ENCODE data around the gene ATG101. TPM values are rescaled to one million over a fixed set of nuclear protein-coding genes. Genes with fewer than 3 reads are reported as not detected.

Gene ATG101, protein sequence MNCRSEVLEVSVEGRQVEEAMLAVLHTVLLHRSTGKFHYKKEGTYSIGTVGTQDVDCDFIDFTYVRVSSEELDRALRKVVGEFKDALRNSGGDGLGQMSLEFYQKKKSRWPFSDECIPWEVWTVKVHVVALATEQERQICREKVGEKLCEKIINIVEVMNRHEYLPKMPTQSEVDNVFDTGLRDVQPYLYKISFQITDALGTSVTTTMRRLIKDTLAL
- 10 to 100 TPM; 36.7 to 60.2 (median 52.6) TPM for total RNA-seq

DNA sequence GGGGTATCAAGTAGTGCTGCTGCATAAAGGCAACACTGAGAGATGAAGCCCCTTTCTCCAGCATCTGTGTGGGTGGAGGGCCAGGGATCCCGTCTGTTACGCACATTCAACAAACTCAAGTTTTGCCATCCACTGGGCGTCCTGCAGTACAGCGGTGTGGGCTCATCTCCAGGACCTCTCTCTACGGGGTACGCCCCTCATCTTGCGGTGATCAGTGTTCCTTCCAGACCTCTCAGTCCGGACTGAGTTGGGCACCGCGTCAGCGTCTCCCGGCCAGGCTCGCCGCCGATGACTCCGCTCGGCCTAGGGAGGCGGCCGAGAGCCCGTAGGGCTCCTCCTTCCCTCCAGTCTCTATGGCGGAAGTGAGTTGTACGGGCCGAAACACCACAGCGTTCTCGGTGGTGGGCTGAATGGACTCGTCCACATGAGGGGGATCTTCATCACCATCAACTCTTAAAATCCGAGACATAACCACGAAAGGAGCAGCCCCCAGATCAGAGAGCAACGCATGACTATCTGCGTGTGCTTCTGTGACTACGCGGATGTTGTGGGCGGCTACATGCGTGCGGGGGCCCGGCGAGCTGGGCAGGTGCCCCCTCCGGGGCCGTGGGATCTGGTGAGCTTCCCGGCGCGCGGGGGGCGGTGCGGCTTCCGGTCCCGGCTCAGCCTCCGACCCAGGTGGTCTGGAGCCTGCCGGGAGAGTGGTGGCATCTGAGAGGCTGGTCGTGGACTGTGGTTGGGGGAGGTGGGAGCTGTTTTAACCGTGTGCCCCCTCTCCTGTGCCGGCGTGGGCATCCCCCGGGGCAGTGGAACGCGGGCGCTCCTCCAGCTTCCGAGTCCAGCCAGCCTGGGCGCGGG is at the start of gene ATG101:
Gene ATG101, plus strand, starts transcription at position 652 of the 858 bp plus-strand sequence. CDS start 3,673 bp downstream, outside the sequence.
- peak within 1 kb of the TSS; percentile 76 to 95 for H3K4me3 ChIP-seq
- 0% methylated on average over 5 to 11 of the region's 60 CpGs for WGBS, 2 donors (ENCODE audit: low coverage in 1 of 2)
- no peaks in the 10 kb centered on the region for H3K9me3 ChIP-seq
- no peaks in the 10 kb centered on the region for H3K27me3 ChIP-seq
- H3K27ac ChIP-seq = peak within 1 kb of the TSS; percentile 81 to 94 (median 91)
- peaks cover 0 to 27% of the 10 kb centered on the region in 2 donors for H3K36me3 ChIP-seq
- H3K4me1 ChIP-seq = peaks cover 3 to 52% (median 21%) of the 10 kb centered on the region in 3 donors
- peak; percentile 98 for ATAC-seq
- peak; percentile 77 for TF ChIP-seq POLR2AphosphoS5 (IDR thresholded peaks at IDR 0.05)
- TF ChIP-seq, protein P1, sequence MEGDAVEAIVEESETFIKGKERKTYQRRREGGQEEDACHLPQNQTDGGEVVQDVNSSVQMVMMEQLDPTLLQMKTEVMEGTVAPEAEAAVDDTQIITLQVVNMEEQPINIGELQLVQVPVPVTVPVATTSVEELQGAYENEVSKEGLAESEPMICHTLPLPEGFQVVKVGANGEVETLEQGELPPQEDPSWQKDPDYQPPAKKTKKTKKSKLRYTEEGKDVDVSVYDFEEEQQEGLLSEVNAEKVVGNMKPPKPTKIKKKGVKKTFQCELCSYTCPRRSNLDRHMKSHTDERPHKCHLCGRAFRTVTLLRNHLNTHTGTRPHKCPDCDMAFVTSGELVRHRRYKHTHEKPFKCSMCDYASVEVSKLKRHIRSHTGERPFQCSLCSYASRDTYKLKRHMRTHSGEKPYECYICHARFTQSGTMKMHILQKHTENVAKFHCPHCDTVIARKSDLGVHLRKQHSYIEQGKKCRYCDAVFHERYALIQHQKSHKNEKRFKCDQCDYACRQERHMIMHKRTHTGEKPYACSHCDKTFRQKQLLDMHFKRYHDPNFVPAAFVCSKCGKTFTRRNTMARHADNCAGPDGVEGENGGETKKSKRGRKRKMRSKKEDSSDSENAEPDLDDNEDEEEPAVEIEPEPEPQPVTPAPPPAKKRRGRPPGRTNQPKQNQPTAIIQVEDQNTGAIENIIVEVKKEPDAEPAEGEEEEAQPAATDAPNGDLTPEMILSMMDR (IDR thresholded peaks at IDR 0.05) = peak in 3 of 4 experiments; percentile 56 to 80 (median 63)
- no peak for TF ChIP-seq EP300 (IDR thresholded peaks at IDR 0.05)
- peak; percentile 74 to 77 for TF ChIP-seq POLR2A (IDR thresholded peaks at IDR 0.05)

DNA sequence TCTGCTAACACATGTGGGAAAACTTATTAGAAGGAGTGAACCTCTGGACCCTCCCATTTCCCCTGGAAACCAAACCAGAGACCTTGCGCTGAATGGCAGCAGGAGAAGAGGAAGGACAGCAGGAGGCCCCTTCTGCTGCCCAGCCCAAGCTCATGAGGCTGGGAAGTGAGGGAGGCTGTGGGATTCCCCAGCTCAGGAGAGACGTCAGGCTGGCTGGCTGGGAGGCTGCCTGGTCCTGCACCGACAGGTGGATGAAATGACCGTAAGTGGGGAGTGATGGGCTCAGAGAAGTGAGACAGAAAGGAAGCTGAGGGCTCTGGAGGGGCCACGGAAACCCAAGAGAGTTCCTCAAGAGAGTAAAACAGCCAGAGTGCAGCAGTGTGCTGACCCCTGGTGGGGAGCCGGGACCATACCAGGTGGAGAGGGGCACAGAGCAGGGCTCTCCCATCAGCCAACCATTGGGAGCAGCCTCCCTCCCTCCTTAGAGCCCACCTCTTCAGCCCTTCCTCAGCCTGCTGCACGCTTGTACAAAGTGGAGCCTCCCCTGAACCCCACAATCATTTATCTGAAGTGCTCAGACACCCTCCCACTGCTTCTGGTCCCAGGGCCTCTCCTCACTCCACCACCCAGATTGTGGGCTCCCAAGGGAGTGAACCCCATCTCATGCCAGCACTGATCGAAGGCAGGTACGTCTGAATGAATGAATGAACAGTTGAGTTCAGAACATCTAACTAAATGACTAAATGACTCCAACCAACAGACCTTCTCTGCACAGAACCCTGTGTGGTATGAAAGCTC is 49.0 kb upstream of the ATG101 start:
- H3K9me3 ChIP-seq = no peaks in the 10 kb centered on the region
- no peak overlapping the region for H3K27ac ChIP-seq
- 26 to 46% methylated on average over 3 to 6 of the region's 9 CpGs for WGBS, 2 donors (ENCODE audit: low coverage in 1 of 2)
- peaks cover 0 to under 1% of the 10 kb centered on the region in 2 donors for H3K36me3 ChIP-seq
- no peaks in the 10 kb centered on the region for H3K27me3 ChIP-seq
- TF ChIP-seq, protein P1 (IDR thresholded peaks at IDR 0.05) = peak in 3 of 4 experiments; percentile 42 to 73 (median 59)
- no peak for TF ChIP-seq POLR2A (IDR thresholded peaks at IDR 0.05)
- no peak overlapping the region for H3K4me3 ChIP-seq
- H3K4me1 ChIP-seq = peaks cover 0 to 40% (median 22%) of the 10 kb centered on the region in 3 donors
- peak; percentile 17 for ATAC-seq

DNA sequence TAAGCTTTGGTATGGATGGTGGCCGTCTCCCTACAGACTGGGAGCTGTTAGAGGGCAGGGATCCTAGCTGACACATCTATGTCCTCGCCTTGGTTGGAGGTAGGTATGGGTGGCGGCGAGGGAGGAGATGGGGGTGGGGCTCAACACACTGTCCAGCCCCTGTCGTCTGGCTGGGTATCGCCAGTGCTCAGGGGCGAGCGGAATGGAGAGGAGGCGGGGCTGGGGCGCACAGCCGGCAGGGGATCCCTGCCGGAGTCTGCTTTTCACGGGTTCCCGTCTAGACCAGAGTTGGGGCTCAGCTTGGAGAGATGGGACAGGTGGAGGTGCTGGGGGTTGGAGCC is 47.0 kb upstream of the ATG101 start:
- no peak for TF ChIP-seq POLR2AphosphoS5 (IDR thresholded peaks at IDR 0.05)
- TF ChIP-seq, protein P1 (IDR thresholded peaks at IDR 0.05) = no peak
- TF ChIP-seq POLR2A (IDR thresholded peaks at IDR 0.05) = no peak
- no peak for TF ChIP-seq EP300 (IDR thresholded peaks at IDR 0.05)
- no CpG with 5 or more reads among the region's 14 CpGs for WGBS, 2 donors (ENCODE audit: low coverage in 1 of 2)
- H3K27me3 ChIP-seq = no peaks in the 10 kb centered on the region
- ATAC-seq = no peak
- peak overlapping the region; percentile 50 to 62 for H3K4me3 ChIP-seq
- peak overlapping the region in 3 of 4 donors; percentile 28 to 93 (median 38) for H3K27ac ChIP-seq
- no peaks in the 10 kb centered on the region for H3K9me3 ChIP-seq
- H3K4me1 ChIP-seq = peaks cover 0 to 60% (median 39%) of the 10 kb centered on the region in 3 donors
- H3K36me3 ChIP-seq = no peaks in the 10 kb centered on the region

DNA sequence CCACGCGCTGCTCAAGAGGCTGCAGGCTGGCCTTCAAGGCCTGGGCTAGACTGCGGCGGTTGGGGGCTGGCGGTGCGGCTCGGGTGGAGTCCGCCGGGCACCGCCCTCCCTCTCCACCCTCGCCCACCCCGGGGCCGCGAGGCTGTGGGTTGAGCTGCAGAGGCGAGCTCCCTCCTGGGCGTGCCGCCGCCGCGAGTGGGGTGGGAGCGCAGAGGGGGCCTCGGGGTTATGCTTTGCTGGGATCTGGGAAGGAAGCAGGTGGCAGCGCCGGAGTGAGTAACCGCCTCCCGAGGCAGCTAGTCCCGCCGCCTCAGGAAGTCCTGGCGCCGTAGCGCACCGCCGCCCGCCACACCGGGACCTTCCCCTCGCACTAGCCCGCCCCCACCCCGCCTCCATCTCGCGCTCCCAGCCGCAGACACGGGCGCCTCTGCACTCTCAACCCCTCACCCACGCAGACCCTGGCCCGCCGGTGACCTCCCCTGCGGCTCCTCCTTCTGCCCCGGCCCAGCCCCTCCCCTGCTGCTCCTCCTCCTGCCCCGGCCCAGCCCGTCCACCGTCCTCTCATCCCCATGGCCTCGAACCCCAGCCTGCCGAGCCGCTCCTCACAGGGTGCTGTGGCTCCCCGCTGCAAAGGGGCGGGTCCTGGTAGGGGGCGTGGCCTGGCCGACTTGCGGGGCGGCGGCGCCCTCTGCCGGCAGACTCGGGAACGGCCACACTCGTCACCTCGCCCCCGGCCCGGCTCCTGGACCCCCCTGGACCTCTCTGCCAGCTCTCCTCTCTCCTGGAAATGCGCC is 46.4 kb upstream of the ATG101 start:
- peak; percentile 65 for ATAC-seq
- Histone ChIP-seq H3K9me3 (no peaks in the 10 kb centered on the region), H3K27ac (peak overlapping the region in 3 of 4 donors; percentile 41 to 93 (median 91)), H3K27me3 (no peaks in the 10 kb centered on the region), H3K4me3 (peak overlapping the region; percentile 50 to 62), H3K36me3 (no peaks in the 10 kb centered on the region), H3K4me1 (peaks cover 0 to 60% (median 39%) of the 10 kb centered on the region in 3 donors)
- TF ChIP-seq, protein P1 (IDR thresholded peaks at IDR 0.05) = peak in 3 of 4 experiments; percentile 97 to 99 (median 98)
- no peak for TF ChIP-seq EP300 (IDR thresholded peaks at IDR 0.05)
- no CpG with 5 or more reads among the region's 70 CpGs for WGBS, 2 donors (ENCODE audit: low coverage in 1 of 2)

Measured in gastroesophageal sphincter (tissue), 4 donors.